Sigmoid colon (tissue), 4 donors: Measurements from ENCODE around the gene OSBPL5.

Experiments used
- CTCF ChIP-seq, 4 experiments: fragments of 450-650 bp in 3 of 4; fragments of 200-600 bp in 1 of 4; IDR thresholded peaks; one replicate each; pipeline ENCODE4 v1.5.1; 2016 to 2019; ENCODE audit warnings: antibody characterized with exemption in 4 of 4, mild to moderate bottlenecking in 3 of 4, moderate library complexity in 2 of 4
- EP300 ChIP-seq, 4 donors: sonication (generic); formaldehyde crosslinking; IDR thresholded peaks; one replicate each; pipeline ENCODE4 v1.6.1; 2017; ENCODE audit warnings: antibody characterized with exemption in 4 of 4
- POLR2AphosphoS5 ChIP-seq, 4 donors: sonication (generic); formaldehyde crosslinking; IDR thresholded peaks; one replicate each; pipeline ENCODE4 v1.6.1; 2017; ENCODE audit warnings: antibody characterized with exemption in 4 of 4

DNA sequence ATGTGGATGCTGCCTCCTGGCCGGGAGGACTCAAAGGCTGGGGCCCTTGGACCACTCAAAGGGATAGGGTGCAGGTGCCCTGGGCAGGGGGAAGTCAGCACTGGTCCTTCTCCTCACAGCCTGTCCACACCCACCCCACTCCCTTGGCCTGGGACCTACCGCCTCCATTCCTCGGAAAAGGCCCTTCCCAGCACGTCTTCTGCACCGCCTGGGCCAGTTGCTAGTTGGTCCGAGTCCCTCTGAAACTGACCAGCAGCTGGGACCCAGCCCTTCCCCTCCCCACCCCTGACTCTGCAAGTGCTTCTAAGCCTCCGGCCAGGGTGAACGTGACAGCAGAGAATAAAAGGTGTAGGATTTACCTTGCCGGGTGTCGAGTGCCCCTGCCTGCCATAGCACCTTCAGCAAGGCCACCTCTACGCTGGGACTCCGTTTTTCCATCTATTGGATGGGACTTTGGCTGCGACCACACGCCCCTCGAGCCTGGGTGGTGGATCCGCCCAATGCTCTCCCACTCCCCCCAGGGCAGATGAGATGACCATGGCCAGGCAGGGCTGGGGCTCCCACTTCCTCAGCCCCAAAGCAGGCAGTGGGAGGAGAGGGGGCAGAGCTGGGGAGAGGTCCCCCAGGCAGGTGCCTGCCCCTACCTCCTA lies 37.3 kb downstream of the OSBPL5 start:
- TF ChIP-seq CTCF (IDR thresholded peaks at IDR 0.05) (no peak), POLR2AphosphoS5 (IDR thresholded peaks at IDR 0.05) (no peak), EP300 (IDR thresholded peaks at IDR 0.05) (no peak)
